Ishikawa (cell line): ENCODE measurements around the gene CFAP20DC.
A peak's percentile ranks its signal among the peaks of the same experiment; 100 is the strongest.

ENCODE experiments used
- CEBPB ChIP-seq: IDR thresholded peaks from 2 replicates; pipeline ENCODE4 v1.6.1; 2012
- CREB1 ChIP-seq: IDR thresholded peaks from 2 replicates; pipeline ENCODE4 v1.6.1; 2012; ENCODE audit warnings: low read depth
- EGR1 ChIP-seq: IDR thresholded peaks from 2 replicates; pipeline ENCODE4 v1.6.1; 2012
- EP300 ChIP-seq: IDR thresholded peaks from 2 replicates; pipeline ENCODE4 v1.6.1; 2012; ENCODE audit warnings: borderline replicate concordance
- FOXM1 ChIP-seq: IDR thresholded peaks from 2 replicates; pipeline ENCODE4 v1.6.1; 2012; ENCODE audit warnings: low read depth, borderline replicate concordance
- NFIC ChIP-seq: IDR thresholded peaks from 2 replicates; pipeline ENCODE4 v1.6.1; 2012
- RAD21 ChIP-seq: IDR thresholded peaks from 2 replicates; pipeline ENCODE4 v1.6.1; 2012; ENCODE audit warnings: low read depth
- TAF1 ChIP-seq: IDR thresholded peaks from 2 replicates; pipeline ENCODE4 v1.6.1; 2012; ENCODE audit warnings: low read depth, mild to moderate bottlenecking
- TCF12 ChIP-seq: IDR thresholded peaks from 2 replicates; pipeline ENCODE4 v1.6.1; 2012; ENCODE audit warnings: low read depth
- TEAD4 ChIP-seq: IDR thresholded peaks from 2 replicates; pipeline ENCODE4 v1.6.1; 2012
- USF1 ChIP-seq: IDR thresholded peaks from 2 replicates; pipeline ENCODE4 v1.6.1; 2012
- YY1 ChIP-seq: IDR thresholded peaks from 2 replicates; pipeline ENCODE4 v1.6.1; 2012; ENCODE audit warnings: low read depth
- ZBTB7A ChIP-seq: IDR thresholded peaks from 2 replicates; pipeline ENCODE4 v1.6.1; 2012; ENCODE audit warnings: low read depth
- TF ChIP-seq, protein P1 (sequence below): IDR thresholded peaks from 2 replicates; pipeline ENCODE4 v1.6.1; 2012
- TF ChIP-seq, protein P2 (sequence below): IDR thresholded peaks from 2 replicates; pipeline ENCODE4 v1.6.1; 2012; ENCODE audit warnings: low read depth, mild to moderate bottlenecking

The CFAP20DC gene

DNA sequence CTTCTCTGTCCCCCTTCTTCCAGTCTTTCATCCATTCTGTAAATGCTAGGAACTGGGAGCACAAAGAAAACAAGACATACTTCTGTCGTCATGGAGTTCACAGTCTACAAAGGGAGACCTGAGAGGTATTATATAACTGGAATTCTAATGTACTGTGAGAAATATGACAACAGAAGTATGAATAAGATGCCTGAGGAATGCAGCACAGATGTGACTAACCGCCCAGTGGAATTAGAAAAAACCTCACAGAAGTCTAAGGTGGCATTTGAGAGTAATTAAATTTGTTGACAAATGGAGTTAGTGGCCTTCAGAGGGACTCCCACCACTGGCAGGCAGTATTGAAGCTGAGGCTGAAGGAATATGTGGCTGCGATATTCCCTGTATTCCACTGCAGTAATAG lies 214.7 kb downstream of the CFAP20DC start:
- TF ChIP-seq FOXM1 = no peak
- no peak for TF ChIP-seq RAD21

GRCh38 chr3:58833491-58833890 lies 216.3 kb downstream of the CFAP20DC start:
- TF ChIP-seq CREB1 (no peak), TAF1 (no peak), TEAD4 (no peak)
- TF ChIP-seq, protein P1, sequence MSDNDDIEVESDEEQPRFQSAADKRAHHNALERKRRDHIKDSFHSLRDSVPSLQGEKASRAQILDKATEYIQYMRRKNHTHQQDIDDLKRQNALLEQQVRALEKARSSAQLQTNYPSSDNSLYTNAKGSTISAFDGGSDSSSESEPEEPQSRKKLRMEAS = no peak

DNA sequence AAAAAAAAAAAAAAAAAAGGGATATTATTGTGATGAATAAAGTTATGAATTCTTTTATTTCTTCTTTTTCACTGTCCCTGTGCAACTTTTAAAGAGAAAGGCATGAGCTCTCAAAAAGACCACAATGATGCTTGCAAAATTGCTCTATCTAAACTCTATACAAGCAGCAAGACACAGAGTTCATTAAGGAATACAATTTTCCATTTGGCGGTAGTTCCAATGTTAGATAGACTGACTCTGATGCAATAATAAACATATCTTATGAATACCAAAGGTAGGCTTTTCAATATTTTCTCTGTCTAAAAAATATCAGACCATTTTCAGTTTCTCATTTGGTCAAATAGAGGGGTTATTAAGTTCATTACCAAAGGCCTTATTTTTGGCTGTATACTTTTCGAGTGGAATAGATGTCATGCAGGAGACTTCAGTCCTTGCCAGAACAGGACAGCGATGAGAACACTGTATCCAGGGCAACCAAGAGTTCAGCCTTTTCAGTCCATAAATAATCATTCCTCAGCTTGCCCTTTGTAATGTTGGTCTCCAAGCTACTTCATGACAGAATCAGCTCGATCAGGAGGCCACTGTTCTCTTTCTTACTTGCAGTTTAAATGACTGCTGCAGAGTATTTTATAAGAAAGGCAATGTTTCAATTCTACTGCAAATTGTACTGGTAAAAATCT lies 220.4 kb downstream of the CFAP20DC start:
- no peak for TF ChIP-seq FOXM1
- TF ChIP-seq RAD21 = no peak
- TF ChIP-seq TCF12 = no peak
- TF ChIP-seq TAF1 = no peak
- TF ChIP-seq EP300 = no peak
- no peak for TF ChIP-seq YY1
- TF ChIP-seq TEAD4 = no peak
- TF ChIP-seq, protein P2, sequence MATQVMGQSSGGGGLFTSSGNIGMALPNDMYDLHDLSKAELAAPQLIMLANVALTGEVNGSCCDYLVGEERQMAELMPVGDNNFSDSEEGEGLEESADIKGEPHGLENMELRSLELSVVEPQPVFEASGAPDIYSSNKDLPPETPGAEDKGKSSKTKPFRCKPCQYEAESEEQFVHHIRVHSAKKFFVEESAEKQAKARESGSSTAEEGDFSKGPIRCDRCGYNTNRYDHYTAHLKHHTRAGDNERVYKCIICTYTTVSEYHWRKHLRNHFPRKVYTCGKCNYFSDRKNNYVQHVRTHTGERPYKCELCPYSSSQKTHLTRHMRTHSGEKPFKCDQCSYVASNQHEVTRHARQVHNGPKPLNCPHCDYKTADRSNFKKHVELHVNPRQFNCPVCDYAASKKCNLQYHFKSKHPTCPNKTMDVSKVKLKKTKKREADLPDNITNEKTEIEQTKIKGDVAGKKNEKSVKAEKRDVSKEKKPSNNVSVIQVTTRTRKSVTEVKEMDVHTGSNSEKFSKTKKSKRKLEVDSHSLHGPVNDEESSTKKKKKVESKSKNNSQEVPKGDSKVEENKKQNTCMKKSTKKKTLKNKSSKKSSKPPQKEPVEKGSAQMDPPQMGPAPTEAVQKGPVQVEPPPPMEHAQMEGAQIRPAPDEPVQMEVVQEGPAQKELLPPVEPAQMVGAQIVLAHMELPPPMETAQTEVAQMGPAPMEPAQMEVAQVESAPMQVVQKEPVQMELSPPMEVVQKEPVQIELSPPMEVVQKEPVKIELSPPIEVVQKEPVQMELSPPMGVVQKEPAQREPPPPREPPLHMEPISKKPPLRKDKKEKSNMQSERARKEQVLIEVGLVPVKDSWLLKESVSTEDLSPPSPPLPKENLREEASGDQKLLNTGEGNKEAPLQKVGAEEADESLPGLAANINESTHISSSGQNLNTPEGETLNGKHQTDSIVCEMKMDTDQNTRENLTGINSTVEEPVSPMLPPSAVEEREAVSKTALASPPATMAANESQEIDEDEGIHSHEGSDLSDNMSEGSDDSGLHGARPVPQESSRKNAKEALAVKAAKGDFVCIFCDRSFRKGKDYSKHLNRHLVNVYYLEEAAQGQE = no peak
- no peak for TF ChIP-seq USF1
- TF ChIP-seq EGR1 = no peak
- TF ChIP-seq NFIC = no peak
- no peak for TF ChIP-seq CEBPB
- TF ChIP-seq, protein P1 = no peak
- no peak for TF ChIP-seq ZBTB7A

GRCh38 chr3:58824777-58825176 lies 225.0 kb downstream of the CFAP20DC start:
- no peak for TF ChIP-seq YY1
- no peak for TF ChIP-seq TCF12
- TF ChIP-seq, protein P1 = no peak
- no peak for TF ChIP-seq RAD21
- no peak for TF ChIP-seq EP300
- TF ChIP-seq, protein P2 = no peak
- no peak for TF ChIP-seq FOXM1
- no peak for TF ChIP-seq CEBPB
- TF ChIP-seq TAF1 = no peak
- no peak for TF ChIP-seq TEAD4
- TF ChIP-seq EGR1 = no peak

DNA sequence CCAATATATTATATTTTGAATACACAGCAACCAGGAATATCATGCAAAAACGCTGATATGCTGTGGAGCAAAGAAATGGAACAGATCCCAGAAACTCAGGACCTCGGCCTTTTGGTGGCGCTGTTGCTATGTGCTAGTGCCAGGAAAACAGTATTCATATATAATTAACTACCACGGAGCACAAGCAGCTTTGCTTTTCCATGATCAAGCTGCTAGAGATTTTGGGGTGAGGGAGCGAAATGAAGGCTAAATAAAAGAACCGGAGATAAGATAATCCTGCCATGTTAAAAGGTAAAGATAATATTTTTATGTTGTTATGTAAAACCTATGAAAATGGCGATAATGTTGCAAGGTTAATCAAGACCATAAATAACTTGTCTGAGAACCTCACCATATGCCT lies 225.5 kb downstream of the CFAP20DC start:
- TF ChIP-seq USF1 = no peak
- TF ChIP-seq, protein P2 = no peak
- peak; percentile 80 for TF ChIP-seq RAD21

- no peak for TF ChIP-seq NFIC
- TF ChIP-seq TCF12 = no peak
- TF ChIP-seq CEBPB = no peak
- TF ChIP-seq, protein P1 = no peak
- no peak for TF ChIP-seq RAD21
- no peak for TF ChIP-seq USF1
Observed at GRCh38 chr3:58804914-58805313, 244.9 kb downstream of the CFAP20DC start.
